Measurements from ENCODE around the gene ZNF326. TPM values are rescaled to one million over a fixed set of nuclear protein-coding genes. Genes with fewer than 3 reads are reported as not detected.
A peak's percentile ranks its signal among the peaks of the same experiment; 100 is the strongest.

The ZNF326 gene
- total RNA-seq, 1 experiment from 2014 or later = 39.0 TPM

GRCh38 chr1:90045853-90046563, 51.1 kb downstream of the ZNF326 start:
- H3K79me1 ChIP-seq (ENCODE audit: insufficient read depth, low read depth, low read length, poor library complexity, severe bottlenecking) = no peaks in the 10 kb centered on the region
- no peaks in the 10 kb centered on the region for H3K9me3 ChIP-seq (ENCODE audit: control insufficient read depth, low read depth, low read length)
- H3K4me1 ChIP-seq (ENCODE audit: insufficient read depth, low read length) = no peaks in the 10 kb centered on the region
- no peak overlapping the region for H3K9ac ChIP-seq (ENCODE audit: extremely low read depth, insufficient read length, low read length)
- Mint-ChIP-seq H3K4me1 (peaks cover 7 to 11% of the 10 kb centered on the region in 2 experiments), H3K36me3 (ENCODE audit: insufficient read depth in 1 of 3, low read depth in 3 of 3) (no peaks in the 10 kb centered on the region), H3K9me3 (no peaks in the 10 kb centered on the region), H3K4me3 (no peak overlapping the region), H3K27ac (peak overlapping the region in 1 of 3 experiments; percentile 10; a peak in 1 of 7 replicates), H3K27me3 (ENCODE audit: low read depth) (peaks cover 1% of the 10 kb centered on the region; the same call in 1 of the 2 replicates)
- no peak overlapping the region for H2BK20ac ChIP-seq (ENCODE audit: low read depth, low read length, poor library complexity, severe bottlenecking)
- no peak overlapping the region for H2BK15ac ChIP-seq (ENCODE audit: low read depth, low read length)
- H2BK5ac ChIP-seq (ENCODE audit: insufficient read length, low read length) = no peak overlapping the region
- H2AFZ ChIP-seq (ENCODE audit: low read length) = no peak overlapping the region
- H3K79me2 ChIP-seq (ENCODE audit: insufficient read depth, low read length) = no peaks in the 10 kb centered on the region
- peak; percentile 39 for DNase-seq
- H4K5ac ChIP-seq (ENCODE audit: insufficient read length, low read depth, low read length) = no peak overlapping the region
- no peak overlapping the region for H3K18ac ChIP-seq (ENCODE audit: insufficient read length, low read depth, low read length)
- no peak overlapping the region for H3T11ph ChIP-seq (ENCODE audit: low read length)
- no peaks in the 10 kb centered on the region for H4K20me1 ChIP-seq (ENCODE audit: control insufficient read depth, insufficient read depth, insufficient read length)
- H3K27ac ChIP-seq (ENCODE audit: insufficient read length, low read depth, low read length) = no peak overlapping the region
- no peak overlapping the region for H4K91ac ChIP-seq (ENCODE audit: insufficient read length, low read depth, low read length)
- TF ChIP-seq CTCF (conservative IDR thresholded peaks at IDR 0.05) = peak; percentile 81
- H3K4ac ChIP-seq (ENCODE audit: low read depth, low read length) = no peak overlapping the region
- no peak overlapping the region for H3K4me2 ChIP-seq (ENCODE audit: insufficient read depth, insufficient read length, low read length)
- WGBS (ENCODE audit: extremely low coverage, insufficient read length, low lambda C conversion rate) = no CpG with 5 or more reads among the region's 2 CpGs
- H3K14ac ChIP-seq (ENCODE audit: insufficient read depth, low read length) = no peak overlapping the region
- no peaks in the 10 kb centered on the region for H3K23me2 ChIP-seq (ENCODE audit: insufficient read length, low read depth, low read length, poor library complexity, severe bottlenecking)
- H2BK12ac ChIP-seq (ENCODE audit: insufficient read length, low read depth, low read length) = no peak overlapping the region
- H2AK5ac ChIP-seq (ENCODE audit: insufficient read length, low read length) = no peak overlapping the region
- no peaks in the 10 kb centered on the region; the same call in 1 of the 2 replicates for H3K27me3 ChIP-seq (ENCODE audit: insufficient read depth, low read length)
- H3K56ac ChIP-seq (ENCODE audit: insufficient read length, low read depth, low read length) = no peak overlapping the region
- no peak overlapping the region for H3K23ac ChIP-seq (ENCODE audit: insufficient read length, low read depth, low read length)
- no peak overlapping the region for H2BK120ac ChIP-seq (ENCODE audit: low read depth, low read length, poor library complexity, severe bottlenecking)
- no peak overlapping the region for H4K8ac ChIP-seq (replicated peaks; ENCODE audit: insufficient read length, low read depth, low read length)

Data from H9 (cell line).